Measurements from ENCODE around the gene FGF6. TPM values are rescaled to one million over a fixed set of nuclear protein-coding genes. Genes with fewer than 3 reads are reported as not detected.
A peak's percentile ranks its signal among the peaks of the same experiment; 100 is the strongest.
"Not testable (repeated sequence)": the region's sequence is repeated elsewhere in the genome, so short reads cannot be mapped to it uniquely, and the experiment has no call there.

Gene FGF6
- total RNA-seq = not detected

- ATAC-seq = no peak
Observed at GRCh38 chr12:4445156-4446101, at the start of gene FGF6. FGF6 (minus strand) TSS chr12:4445815; CDS start chr12:4445570, 245 bp downstream.

GRCh38 chr12:4490973-4491372, 45.4 kb upstream of the FGF6 start:
- no peak for ATAC-seq

GRCh38 chr12:4489556-4489955, 43.9 kb upstream of the FGF6 start:
- no peak for ATAC-seq

GRCh38 chr12:4486980-4487379, 41.4 kb upstream of the FGF6 start:
- ATAC-seq = no peak

- no peak for ATAC-seq
Observed at GRCh38 chr12:4486049-4486699, 40.6 kb upstream of the FGF6 start.

- ATAC-seq = peak; percentile 98
Observed at GRCh38 chr12:4483885-4484823, 38.5 kb upstream of the FGF6 start.

- ATAC-seq = no peak
Observed at GRCh38 chr12:4482936-4483335, 37.3 kb upstream of the FGF6 start.

GRCh38 chr12:4478933-4479332, 33.3 kb upstream of the FGF6 start:
- ATAC-seq = no peak

- no peak for ATAC-seq
Observed at GRCh38 chr12:4477129-4477528, 31.5 kb upstream of the FGF6 start.

GRCh38 chr12:4472046-4472445, 26.4 kb upstream of the FGF6 start:
- ATAC-seq = no peak

GRCh38 chr12:4471256-4471655, 25.6 kb upstream of the FGF6 start:
- ATAC-seq = no peak

GRCh38 chr12:4468994-4469393, 23.4 kb upstream of the FGF6 start:
- ATAC-seq = no peak

GRCh38 chr12:4460761-4461160, 15.1 kb upstream of the FGF6 start:
- no peak for ATAC-seq

- not testable (repeated sequence) for ATAC-seq
Observed at GRCh38 chr12:4455849-4456248, 10.2 kb upstream of the FGF6 start.

- no peak for ATAC-seq
Observed at GRCh38 chr12:4454315-4454860, 8.8 kb upstream of the FGF6 start.

- no peak for ATAC-seq
Observed at GRCh38 chr12:4451694-4452093, 6.1 kb upstream of the FGF6 start.

GRCh38 chr12:4450551-4451112, 5.0 kb upstream of the FGF6 start:
- no peak for ATAC-seq

- ATAC-seq = peak; percentile 16
Observed at GRCh38 chr12:4449851-4450221, 4.2 kb upstream of the FGF6 start.

GRCh38 chr12:4448943-4449850, 3.6 kb upstream of the FGF6 start:
- ATAC-seq = no peak

GRCh38 chr12:4448371-4448940, 2.8 kb upstream of the FGF6 start:
- ATAC-seq = no peak

- ATAC-seq = no peak
Observed at GRCh38 chr12:4447151-4447550, 1.5 kb upstream of the FGF6 start.
